GM18909 (cell line): ENCODE results near the gene HAUS3.
"Not testable (repeated sequence)": the region's sequence is repeated elsewhere in the genome, so short reads cannot be mapped to it uniquely, and the experiment has no call there.

Experiments
- ATAC-seq: cut with Tn5 transposase; IDR thresholded peaks from one replicate; pipeline ENCODE4 v1.9.1; 2021; ENCODE audit warnings: mild to moderate bottlenecking; ENCODE audit not compliant: unreplicated experiment, poor library complexity

HAUS3 gene

DNA sequence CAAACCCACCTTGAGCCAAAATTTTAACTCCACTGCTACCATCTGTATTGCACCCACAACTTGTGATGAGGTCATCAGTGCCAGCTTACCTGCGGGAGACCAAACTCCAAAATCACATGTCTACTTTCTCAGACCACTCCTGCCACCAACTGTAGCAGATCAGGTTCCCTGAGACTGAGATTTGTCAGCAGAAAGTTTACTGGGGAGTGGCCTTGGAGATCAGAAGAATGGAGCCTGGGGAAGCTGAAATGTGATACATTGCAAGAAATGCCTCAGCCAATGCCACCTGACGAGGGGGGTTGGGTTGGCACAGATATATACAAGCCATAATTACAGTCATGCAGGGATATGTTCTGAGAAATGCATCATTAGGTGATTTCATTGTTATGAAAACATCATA is 19.1 kb downstream of the HAUS3 start:
- ATAC-seq, result no peak

DNA sequence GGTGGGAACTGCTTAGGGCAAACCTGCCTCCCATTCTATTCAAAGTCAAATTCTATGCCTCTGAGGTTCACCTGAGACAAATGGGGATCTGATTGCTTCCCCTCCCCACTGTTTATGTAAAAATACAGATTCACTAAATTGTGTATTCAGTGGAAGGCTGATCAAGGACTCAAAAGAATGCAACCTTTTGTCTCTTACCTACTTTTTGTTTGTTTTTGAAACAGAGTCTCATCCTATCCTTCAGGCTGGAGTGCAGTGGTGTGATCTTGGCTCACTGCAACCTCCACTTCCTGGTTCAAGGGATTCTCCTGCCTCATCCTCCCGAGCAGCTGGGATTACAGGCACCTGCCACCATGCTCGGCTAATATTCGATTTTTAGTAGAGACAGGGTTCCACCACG is 20.5 kb downstream of the HAUS3 start:
- not testable (repeated sequence) for ATAC-seq

DNA sequence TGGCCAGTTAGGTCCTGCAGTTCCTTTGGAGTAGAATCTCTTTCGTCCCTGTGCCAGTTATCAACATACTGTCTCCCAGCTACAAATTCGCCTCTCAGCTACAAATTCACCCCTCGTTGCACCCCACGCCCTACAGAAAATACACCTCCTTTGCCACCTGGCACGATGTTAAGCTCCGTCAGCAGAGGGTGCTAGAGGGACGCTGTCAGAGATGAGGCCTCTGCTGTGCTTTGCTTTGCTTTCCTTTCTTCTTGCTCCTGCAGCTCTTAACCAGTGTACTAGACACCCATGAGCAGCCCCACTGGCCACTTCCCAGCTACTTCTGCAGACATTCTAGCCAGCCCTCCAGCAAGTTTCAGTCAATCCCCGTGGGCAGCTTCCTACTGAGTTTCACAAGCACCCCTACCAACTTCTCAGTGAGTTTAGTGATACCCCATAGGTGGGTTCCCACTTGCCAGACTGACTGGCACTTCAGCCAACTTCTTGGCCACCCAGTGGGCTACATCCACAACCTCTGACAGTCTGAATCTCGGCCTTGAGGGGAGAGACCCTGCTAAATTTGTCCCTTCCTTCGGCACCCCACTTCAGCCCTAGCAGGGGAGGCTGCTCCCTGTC is 21.8 kb downstream of the HAUS3 start:
- peak; percentile 66 for ATAC-seq

DNA sequence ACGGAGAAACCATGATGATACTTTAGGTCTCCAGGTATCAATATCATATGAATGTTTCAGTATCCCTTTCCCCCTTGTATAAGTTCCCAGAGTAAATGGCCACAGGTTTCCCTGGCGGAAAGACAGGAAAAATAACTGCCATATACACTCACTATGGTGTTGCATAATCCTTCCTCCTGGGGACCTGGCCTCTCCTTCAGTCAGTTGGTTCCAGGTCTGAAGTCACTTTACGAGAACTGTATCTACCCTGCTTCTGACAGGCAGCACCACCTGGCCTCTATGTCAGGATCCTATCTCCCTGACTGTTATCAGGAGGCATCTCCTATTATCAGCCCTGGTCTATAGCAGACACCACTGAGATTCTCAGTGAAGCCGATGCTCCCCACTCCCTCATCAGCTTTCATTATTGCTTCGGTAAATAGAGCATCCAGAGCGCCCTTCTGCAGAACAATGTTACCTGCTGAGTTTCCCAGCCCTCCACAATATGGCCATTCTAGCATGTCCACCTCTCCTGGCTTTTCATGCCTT is 22.6 kb downstream of the HAUS3 start:
- ATAC-seq, result no peak

DNA sequence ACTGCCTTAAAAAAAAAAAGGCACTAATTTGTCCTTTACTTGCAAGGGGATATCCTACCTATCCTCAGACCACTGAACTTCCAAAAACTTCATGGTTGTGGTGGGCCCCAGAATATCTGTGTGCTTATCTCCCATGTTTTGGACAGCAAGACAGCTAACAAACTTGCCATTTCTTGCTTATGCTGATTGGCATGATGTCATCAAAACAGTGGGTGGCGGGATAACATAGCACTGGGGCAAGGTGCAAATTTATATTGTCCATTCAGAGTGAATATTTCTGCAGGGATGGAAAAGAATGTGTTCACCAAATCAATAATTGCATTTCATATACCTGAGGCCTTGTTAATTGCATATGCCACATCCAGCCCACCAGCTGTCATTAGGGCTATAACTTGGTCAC is 23.5 kb downstream of the HAUS3 start:
- ATAC-seq, result no peak

DNA sequence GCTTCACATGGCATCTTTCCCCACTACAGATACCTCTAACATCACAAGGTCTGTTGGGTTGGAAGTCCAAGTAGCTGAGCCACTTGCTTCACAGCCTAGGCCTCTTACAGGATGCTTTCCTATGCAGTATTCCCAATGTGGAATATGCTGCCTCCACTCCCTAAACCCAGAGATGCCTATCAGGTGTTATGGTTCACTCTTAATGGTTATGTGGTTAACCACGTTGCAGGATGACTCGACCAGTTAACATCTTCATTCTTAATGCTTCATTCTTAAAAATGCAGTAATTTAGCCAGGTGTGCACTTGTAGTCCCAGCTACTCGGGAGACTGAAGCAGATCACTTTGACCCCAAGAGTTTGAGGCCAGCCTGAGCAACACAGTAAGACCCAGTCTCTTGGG is 24.2 kb downstream of the HAUS3 start:
- ATAC-seq, result no peak

DNA sequence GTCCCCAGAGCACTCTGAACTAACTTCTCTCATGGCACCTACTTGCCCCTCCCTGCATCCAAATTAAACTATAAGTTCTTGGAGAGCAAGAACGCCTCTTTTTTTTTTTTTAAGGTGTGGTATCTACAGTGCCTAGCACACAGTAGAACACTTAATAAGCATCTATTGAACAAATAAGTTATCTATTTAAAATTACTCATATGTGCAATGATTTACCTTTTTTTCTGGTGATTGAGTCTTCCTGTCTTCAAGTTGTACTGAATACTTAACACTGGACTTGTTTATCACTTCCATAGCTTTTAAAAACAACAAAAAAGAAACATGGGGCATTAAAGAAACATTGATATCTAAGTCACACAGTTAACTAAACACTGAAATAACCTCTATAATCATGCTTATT is 29.1 kb downstream of the HAUS3 start:
- no peak for ATAC-seq

DNA sequence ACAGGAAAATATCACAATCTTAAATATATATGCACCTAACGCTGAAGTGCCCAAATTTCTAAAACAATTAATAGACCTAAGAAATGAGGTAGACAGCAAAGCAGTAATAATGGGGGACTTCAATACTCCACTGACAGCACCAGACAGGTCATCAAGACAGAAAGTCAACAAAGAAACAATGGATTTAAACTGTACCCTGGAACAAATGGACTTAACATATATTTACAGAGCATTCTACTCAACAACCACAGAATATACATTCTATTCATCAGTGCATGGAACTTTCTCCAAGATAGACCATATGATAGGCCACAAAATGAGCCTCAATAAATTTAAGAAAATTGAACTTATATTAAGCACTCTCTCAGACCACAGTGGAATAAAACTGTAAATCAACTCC is 39.1 kb downstream of the HAUS3 start:
- not testable (repeated sequence) for ATAC-seq

DNA sequence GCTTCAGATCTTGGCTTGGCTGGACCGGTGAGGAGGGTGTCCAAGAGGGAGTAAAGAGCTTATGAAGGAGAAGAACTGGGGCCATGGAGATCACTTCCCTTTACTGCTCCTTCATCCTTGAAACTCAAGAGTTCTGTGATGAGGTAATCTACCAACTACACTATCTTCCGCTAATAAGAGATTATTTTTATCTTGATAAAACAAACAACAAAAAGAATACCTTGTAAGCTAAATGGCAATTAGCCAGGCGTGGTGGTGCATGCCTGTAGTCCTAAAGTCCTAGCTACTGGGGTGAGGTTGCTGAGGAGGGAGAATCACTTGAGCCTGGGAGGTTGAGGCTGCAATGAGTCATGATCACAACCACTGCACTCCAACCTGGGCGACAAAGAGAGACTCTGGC is 47.4 kb downstream of the HAUS3 start:
- no peak for ATAC-seq

DNA sequence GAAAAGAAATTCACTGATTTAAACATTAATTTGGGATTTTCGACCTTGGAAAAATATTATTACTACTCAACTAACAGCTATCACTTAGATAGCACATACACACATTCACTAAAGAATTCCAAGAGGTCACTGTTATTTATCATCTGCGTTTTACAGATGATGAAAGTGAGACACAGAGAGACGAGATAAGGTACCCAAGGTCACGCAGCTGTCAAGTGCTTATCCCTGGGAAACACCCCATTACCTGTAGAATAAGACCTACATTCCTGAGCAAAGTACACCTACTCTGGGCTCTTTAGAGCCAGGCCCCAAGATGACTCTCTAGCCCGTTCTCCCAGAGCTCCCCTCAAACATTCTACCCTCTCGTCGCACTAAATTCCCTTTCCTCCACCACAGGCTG is 48.6 kb downstream of the HAUS3 start:
- ATAC-seq, result no peak

DNA sequence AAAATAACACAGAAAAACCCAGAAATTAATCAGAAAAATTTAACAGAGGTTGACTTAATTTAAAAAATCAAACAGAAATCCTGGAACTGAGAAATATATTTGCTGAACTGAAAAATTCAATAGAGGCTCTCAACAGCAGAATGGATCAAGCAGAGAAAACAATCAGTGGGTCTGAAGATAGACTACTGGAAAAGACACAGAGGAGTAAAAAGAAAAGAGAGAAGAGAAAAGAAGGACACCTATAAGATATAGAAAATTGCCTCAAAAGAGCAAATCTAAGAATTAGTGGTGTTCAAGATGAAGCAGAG is 55.1 kb downstream of the HAUS3 start:
- no peak for ATAC-seq

DNA sequence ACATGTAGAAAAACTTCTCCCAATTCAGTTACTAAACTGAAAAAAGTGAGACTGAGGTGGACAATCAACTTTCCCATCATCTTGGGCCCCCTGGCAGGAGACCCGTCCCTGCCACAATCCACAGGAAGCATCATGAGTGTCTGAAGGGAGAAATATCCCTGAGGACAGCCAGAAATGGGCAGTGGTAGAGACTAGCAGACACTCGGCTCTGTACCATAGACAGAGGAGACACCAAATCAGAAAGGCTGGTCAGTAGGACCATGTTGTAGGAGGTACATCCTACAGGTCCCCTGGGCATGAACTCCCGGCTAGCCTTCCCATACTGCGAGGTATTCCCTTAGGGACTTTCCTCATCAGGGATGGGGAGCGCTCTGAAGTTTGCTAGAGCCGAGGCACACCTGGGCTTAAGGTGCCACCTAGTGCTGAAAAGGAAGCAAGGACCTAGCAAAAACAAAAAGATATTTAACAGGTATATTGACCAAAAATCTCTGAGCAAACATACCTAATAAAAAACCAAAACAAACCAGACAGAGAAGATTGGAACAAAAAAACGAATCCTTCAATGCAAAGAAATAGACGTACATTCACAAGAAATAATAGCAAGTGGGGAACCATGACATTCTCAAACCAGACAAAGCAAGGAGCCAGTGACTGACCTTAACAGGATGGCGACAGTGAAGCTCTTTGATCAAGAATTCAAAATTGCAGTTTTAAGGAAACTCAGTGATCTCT is 55.6 kb downstream of the HAUS3 start:
- no peak for ATAC-seq

DNA sequence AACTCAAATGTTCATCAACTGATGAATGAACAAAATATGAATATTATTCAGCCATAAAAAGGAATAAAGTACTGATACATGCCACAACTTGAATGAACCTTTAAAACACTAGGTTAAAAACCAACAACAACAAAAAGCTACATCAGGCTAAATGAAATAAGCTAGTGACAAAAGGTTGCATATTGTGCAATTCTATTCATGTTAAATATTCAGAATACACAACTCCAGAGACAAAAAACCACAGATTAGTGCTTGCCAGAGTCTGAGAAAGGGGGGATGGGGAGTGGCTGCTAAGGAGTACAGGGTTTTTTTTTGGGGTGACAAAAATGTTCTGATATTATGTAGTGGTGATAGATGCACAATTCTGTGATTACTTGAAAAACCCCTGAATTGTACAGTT is 58.5 kb downstream of the HAUS3 start:
- no peak for ATAC-seq

DNA sequence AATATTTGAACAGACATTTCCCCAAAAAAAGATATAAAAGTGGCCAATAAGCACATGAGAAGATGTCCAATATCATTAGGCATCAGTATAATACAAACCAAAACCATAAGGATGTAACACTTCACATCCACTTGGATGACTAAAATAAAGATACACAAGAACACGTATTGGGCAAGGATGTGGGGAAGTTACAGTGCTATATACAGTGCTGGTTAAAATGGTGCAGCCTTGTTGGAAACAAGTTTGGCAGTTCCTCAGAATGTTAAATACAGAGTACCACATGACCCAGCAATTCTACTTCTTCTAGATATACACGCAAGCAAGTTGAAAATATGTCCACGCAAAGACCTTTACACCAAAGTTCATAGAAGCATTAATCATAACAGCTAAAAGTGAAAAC is 58.9 kb downstream of the HAUS3 start:
- no peak for ATAC-seq

DNA sequence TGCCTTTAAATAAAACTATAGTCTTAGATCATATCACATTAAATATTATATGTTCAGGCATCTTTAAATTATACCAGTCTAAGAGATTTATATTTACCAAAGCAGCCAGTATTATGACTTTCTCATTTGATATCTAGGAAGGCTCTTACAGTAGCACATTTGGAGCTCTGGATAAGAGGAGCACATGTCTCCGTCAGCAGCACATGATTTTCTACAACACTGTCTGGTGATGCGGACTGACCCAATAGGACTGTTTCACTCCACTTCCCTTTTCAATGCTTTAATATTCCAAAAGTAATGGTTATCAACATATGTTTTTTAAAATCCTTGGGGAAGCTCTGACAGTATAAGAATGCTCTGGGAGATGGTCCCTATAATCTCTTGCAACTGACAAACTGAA is 61.5 kb downstream of the HAUS3 start:
- no peak for ATAC-seq

DNA sequence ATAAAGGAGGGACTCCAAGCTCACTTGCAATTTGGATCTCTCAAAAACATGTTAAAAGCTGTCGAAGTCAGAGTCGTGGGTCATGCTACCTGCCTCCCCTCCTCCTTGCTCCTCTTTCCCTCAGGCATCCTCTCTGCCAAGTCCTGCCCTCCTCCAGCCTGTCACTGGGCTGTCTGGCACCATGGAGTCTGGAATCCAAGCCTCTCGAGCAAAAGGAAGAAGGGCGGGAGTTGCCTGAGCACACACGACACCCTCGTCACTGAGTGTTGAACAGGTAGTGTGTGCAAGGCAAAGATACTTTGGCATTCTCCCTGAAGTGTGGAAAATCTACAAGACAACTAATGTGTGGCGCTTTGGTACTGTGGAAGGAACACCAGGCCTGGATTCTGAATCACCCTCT is 62.2 kb downstream of the HAUS3 start:
- no peak for ATAC-seq

DNA sequence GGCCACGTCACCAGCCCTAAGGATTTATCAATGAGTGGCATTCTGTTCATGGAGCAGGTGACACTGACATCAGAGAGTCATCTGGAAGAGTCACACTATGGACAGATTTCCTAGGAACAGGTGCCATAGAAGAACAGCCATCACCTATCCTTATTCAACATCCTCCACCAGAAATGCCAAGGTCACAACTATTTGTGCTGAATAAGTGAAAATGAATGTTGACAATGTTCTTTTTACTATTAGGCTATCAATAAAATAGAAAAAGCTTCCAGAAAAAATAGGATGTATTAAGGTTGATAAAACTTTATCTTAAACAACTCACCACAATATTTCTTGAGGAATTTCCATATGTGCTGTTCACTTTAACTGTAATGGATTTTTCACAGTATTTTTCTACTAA is 62.9 kb downstream of the HAUS3 start:
- ATAC-seq, result no peak
